CD4-positive, alpha-beta T cell treated with Interleukin-4 for 1 hour (primary cell): ENCODE data around the gene CRACR2A.

Experiments used
- DNase-seq, 2 donors: peaks; one replicate each; pipeline ENCODE4 v3.0.0-alpha.2; 2020 to 2022

CRACR2A gene

GRCh38 chr12:3752096-3752709, 706 bp downstream of the CRACR2A start:
- DNase-seq: peak; percentile 71 to 73

- no peak for DNase-seq
Observed at GRCh38 chr12:3751151-3752095, 1.5 kb downstream of the CRACR2A start.

- no peak for DNase-seq
Observed at GRCh38 chr12:3750616-3751015, 2.3 kb downstream of the CRACR2A start.

DNA sequence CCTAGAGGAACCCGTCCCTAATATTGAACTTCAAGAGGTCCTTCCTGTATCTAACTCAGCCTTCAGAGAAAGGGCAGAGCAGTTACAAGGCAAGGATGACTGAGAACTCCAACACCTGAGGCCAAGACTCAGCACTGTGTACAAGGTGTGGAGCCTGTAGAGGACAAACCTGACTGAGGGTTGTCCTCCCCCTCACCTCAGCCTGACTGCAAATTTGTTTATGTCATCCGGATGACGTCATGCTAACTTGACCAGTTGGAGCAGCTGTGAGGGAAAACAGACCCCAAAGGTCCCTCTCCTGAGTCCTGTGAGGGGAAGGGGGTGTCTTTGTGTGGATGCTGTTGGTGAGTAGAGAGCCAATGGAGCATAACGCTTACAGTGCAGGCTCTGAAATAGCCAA, 4.3 kb downstream of the CRACR2A start:
- no peak for DNase-seq

- DNase-seq: no peak
Observed at GRCh38 chr12:3747976-3748619, 4.8 kb downstream of the CRACR2A start.

DNA sequence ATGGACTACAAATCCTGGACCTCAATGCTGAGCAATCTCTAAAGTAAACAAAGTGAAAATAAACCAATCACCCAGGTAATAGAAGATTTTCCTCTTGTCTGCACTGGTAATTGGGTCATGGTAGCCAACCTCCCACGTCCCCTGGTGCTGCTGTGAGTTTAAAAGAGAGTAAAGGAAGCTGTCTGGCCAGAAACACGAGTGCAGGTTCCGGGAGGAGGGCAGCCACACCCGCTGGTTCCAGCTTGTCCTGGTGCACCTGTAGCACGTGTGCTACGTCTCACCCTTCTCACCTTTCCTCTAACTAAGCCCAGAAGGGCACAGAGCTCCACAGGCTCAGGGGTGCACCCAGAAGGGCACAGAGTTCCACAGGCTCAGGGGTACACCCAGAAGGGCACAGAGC, 5.4 kb downstream of the CRACR2A start:
- peak in 1 of 2 donors; percentile 25 for DNase-seq

DNA sequence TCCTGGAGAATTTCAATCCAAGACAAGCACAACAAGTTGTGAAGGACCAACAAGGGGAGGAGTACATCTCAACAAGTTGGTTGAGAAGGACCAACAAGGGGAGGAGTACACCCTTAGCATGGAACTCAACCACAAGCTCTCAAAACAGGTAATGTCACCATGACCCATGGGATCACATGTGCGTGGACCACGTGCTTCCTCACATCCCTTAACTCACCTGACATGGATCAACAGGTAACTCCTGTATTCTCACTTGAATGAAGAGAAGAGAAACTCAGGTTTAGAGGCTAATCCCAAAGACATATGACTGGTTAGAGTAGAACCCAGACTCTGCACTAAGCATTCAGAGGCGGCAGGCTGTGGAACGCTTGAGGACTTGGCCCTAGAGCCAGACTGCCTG, 6.2 kb downstream of the CRACR2A start:
- no peak for DNase-seq

GRCh38 chr12:3745152-3745551, 7.8 kb downstream of the CRACR2A start:
- DNase-seq: no peak

GRCh38 chr12:3744229-3744901, 8.5 kb downstream of the CRACR2A start:
- peak in 1 of 2 donors; percentile 21 for DNase-seq

GRCh38 chr12:3743803-3744202, 9.1 kb downstream of the CRACR2A start:
- DNase-seq: no peak

DNA sequence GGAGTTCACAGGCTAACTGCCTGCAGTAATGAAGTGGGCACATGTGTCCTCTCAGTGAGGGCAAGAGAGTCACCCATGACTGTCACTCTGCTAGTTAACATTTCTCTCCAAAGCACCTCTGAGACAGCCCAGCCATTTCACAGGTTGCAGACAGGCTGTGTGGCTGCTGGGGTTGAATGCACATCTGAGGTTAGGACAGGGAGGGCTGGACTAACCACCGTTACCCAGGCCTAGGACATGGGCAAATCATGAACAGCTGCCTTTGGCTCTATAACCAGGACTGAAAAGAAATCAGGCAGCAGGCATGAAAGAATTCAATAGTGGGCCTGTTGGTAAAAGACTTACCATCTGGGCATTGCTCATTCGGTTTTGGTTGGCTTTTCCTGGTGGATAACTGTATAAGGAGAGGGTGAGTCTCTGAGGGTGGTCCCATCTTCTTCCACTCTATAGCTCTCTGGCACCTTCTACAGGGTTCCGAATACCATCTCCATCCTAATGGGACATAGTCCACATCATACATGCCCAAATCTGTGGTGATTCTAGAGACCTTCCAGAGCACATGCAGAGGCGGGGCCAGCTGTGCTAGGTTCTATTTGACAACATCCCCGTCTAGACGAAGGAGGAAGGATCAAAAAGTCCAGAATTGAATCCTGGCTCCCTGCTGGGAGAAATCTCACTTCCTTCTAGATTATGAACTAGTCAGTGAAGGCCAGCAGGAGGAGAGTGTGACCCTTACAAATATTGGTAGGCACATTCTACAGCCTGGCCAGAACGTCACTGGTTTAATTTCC, 10.8 kb downstream of the CRACR2A start:
- no peak for DNase-seq

DNA sequence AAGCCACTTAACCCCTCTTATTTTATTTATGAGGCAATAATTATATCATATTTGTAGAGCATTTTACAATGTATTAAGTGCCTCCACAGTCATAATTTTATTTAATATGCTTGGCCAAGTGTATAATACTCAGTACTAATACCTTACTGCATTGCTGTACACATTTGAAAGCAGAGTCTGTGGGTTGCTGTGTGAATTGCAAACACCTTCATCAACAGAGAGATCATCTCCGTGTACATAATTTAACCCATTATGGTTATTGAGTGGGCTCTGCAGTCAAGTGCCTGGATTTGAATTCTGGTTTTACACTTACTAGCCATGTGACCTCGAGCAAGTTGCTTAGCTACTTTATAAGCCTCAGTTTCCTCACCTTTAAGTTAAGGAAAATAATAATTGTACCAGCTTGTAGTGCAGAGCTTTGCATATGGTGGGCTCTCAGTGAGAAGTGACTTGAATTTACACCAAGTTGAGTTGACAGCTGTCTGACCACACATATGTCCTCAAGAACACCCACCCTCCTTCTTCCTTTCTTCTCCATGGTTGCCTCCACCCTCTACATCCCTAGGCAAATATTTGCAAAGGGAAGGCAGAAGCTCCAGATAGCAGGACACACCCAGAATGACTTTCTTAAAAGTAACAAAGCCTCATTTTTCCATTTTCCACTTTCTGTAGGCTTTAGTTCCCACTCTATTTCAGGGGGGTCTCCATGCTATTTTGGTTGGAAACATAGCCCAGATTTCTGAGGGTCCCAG, 12.3 kb downstream of the CRACR2A start:
- DNase-seq: no peak

DNA sequence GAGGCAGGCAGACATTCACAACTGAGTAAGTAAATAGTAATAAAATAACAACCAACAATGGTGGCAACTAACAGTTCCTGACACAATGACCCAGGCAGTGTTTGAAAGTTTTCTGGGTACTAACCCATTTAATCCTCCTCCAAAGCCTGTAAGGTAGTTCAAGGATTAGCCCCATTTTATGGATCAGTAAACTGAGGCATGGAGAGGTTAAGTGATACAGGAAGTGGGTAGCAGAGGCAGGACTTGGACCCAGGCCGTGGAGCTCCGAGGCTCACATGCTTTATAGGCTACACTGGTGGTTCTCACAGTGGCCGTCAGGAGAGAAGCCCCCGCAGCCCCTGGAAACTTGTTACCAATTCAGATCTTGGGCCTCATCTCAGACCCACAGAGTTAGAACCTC, 17.5 kb downstream of the CRACR2A start:
- DNase-seq: no peak

GRCh38 chr12:3732901-3733300, 20.0 kb downstream of the CRACR2A start:
- DNase-seq: no peak

GRCh38 chr12:3730111-3730510, 22.8 kb downstream of the CRACR2A start:
- DNase-seq: no peak

- peak; percentile 28 to 51 for DNase-seq
Observed at GRCh38 chr12:3728686-3729085, 24.2 kb downstream of the CRACR2A start.

- DNase-seq: peak; percentile 44 to 50
Observed at GRCh38 chr12:3727877-3728632, 24.9 kb downstream of the CRACR2A start.

DNA sequence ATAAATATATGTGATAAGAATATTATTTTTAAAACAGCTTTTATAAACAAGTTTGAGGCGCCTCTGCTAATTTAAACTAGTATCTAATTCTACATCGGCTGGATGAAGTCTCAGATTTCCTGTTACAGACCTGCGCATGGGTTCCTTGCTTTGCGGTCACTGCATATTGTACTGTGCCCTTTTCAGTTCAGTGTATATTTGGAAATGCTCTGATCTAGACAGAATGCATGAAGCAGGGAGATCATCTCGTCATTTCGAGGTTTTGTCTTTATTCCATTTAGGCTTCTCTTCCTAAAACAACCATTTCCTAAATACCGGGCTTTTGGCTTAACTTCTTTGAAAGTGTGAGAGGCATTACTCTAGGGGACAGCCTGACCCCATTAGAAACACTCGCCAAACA, 25.6 kb downstream of the CRACR2A start:
- DNase-seq: no peak

- no peak for DNase-seq
Observed at GRCh38 chr12:3726456-3726855, 26.5 kb downstream of the CRACR2A start.

DNA sequence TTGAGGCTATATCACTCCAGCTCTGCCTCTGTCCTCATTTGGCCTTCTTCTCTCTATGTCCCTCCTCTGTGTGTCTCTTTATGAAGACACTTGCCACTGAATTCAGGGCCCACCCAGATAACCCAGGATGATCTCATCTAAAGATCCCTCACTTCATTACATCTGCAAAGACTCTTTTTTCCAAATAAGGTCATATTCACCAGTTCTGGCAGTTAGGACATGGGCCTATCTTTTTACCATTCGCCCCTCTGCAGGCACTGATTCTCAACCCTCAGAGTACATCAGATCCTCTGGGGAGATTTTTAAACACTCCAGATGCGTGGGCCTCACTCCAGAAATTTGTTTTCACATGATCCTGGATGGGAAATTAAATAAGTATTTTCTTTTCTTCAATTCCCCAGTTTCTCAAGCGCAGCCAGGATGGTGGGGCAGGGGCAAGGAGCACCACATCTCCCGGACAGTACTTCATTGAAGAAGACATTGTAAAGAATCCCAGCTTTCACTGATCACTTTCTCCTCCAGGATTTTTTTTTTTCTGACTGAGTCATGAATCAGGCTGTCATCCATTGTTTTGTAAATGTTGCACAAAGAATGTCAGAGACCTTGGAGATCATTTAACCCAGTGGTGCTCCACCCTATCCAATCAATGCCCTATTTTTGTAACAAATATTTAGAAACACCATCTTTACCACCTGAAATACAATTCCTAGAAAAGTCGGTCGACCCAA, 27.4 kb downstream of the CRACR2A start:
- DNase-seq: no peak
